NCI-H1436 treated with DMSO at 0.1 percent for 48 hours (cell line): ENCODE data around the gene PNLIP.

Source experiments
- DNase-seq: peaks from one replicate; lab custom pipeline; 2025; lab: John Stamatoyannopoulos, UW

PNLIP gene

DNA sequence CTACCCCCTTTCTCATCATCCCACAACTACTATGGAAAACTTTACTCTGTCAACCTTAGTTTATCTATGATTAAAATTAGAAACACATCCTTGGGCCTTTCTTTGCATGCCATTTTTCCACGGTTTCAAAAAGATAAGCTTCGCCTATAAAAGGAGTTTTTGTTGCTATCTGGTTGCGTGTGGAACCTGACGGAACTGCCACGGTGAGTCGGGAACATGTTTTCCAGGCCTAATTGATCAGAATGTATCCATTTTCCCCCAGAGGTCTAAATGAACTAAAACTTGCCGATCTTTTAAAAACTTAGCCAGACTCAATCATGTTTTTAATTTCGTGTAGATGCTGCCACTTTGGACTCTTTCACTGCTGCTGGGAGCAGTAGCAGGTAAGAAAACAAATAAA is at the start of gene PNLIP:
Gene PNLIP (plus strand): TSS at position 176 of the 400 bp plus-strand sequence. CDS start 162 bp downstream, at position 338.
- DNase-seq = no peak

DNA sequence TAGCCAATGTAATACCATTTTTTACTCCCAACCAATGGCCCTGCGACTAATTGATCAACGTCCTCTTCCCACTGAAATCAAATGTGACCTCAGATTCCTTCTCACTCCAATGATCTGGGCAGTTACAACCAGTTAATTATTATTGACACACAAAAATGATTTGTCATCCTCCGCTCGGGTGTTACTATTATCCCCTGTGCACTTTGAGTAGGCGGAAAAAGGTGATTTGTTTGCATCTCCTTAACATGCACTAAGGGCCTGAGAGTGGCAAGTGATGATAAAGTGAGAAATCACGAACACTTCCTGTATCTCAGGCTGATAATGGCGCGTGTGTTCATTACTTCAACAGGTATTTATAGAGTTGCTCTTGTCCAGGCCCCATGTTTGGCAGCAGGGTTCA is 40.9 kb upstream of the PNLIP start:
- no peak for DNase-seq

DNA sequence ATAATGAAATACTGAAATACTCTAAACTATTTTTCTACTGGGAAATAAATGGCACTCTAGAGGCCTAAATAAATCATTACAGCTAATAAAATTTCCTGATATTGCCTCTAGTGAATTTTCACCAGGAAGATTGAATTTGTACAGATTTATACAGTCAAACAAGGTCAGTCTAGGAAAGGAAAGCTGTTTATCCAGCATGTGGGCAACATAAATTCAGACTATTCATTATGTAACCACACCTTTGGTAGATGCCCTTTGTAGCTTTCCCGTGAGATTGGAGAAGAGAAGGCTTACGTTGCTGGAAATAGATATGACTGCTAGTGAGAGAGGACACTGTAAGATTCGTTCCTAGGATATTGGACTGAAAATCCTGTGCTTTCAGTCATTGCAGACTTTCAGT is 35.2 kb upstream of the PNLIP start:
- no peak for DNase-seq

DNA sequence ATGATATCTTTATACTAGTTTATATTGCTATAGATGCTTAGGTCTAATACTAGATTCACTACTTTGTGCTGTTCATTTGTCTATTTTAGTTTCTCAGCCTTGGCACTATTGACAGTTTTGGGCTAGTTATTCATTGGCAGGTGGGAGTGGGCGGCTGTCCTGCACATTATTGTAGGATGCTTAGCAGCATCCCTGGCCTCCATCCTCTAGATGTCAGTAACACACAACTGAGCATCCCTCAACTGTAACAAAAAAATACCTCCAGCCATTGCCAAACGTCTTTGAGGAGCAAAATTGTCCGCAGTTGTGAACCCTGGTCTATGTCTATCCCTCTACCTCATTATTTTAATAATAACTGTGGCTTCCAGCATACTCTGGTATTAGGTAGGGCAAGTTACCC is 34.4 kb upstream of the PNLIP start:
- no peak for DNase-seq

DNA sequence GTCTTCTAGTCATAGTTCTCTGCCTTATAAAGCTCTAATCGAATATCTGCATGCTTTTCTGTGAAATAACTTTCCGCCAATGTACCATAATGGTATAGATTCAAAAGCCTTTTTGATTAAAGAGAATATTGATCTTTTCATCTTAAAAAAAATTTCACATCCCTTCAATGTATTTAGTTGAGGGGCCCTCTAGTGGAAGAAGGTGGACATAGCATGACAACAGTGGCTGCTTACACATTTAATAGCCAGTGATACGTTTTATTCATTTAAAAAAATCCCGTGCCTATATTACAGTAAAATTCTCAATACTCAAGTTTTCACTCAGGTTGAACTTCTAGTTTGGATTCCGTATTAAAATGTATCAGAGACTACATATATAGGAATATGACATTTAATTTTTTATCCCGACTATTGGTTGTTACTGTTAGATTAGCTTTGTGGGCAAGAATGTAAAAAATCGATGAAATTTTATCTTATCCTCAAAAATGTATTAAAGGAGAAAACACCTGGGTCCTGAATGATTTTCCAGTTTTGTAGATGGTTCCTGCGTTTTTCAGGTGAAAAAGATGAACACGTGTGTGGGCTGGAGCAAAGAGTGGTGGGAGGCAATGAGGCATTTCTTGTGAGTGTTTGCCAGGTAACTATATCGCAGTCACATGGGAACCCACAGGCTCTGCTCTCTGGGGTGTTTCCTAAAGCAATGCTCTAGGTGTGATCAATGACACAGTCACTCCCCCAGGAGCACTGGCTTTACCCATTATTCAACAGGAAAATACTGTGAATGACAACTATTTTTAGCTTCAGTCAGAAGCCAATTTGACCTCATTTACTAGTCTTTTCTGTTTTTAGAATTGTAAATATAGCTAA is 24.1 kb upstream of the PNLIP start:
- DNase-seq = no peak

DNA sequence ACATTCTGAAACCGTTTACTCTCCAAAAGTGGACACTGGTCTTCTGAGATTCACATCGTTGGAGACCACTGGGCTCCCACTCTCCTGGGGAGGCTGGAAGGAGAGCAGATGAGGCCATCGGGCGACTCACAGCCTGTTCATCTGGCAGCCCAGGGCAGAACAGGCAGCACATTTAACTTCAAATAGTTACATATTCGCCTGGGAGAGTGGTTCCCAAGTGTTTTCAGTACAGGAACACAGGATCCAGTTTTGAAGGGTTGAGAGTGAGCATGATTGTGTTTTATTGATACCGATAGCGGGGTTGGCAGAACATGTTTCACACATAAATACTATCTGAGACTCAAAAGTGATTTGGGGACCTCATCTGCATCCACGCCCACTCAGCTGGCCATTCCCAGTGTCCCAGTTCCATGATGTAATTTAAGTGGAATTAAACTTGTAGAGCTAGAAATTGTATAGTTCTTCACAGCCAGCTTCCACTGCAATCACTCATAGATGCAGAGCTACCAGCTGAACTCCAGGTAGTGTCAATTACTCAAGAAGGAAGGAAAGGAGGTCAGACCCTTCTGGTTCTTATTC is 22.8 kb upstream of the PNLIP start:
- no peak for DNase-seq

DNA sequence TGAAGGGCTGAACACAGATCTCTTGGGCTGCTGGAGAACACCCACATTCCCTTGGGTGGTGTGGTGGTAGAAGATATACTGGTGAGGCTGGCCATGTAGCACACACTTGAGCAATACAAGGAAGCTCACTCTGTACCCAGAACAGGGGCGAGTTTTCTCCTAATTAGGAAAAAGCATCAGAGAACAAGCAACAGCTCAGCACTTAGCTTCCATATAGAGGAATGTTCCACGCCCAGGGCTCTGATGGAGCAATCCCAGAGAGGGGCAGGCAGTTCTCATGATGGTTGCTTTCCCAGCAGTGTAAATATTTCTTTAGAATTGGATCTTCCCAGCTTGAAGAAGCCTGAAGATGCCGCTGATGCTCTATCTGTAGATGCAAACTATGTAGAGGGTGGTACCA is 21.0 kb upstream of the PNLIP start:
- DNase-seq = no peak

DNA sequence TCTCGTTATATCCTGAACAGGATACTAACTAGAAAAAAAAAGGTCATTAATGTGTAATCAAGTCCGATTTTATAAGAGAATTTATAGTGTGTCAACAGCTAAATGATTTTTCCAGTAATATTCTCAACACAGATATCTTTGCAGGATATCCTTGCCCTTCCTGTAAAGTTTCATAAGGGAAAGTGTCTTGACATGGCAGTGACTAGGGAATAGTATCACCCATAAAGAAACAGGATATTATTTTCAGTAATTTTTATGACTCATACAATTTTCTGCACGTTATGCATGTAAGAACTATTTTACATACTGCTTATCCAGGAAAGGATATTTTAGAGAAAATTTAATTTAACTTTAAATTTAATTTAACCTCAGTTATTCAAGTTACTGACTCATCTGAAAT is 19.5 kb upstream of the PNLIP start:
- DNase-seq = no peak

DNA sequence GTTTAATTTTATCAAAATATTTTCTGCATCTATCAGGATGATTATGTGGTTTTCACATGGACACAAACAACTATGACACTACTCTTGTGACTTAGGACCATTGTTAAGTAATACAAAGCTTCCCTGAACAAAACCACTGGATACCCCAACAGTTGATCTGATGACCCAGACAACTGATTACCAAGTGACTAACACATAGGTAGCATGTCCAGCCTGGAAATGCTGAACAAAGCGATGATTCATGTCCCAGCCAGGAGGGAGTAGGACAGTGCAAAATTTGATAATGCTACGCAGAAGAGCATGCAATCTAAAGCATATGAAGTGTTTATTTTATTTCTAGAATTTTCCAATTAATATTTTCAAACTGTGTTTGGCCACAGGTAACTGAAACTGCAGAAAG is 8.9 kb upstream of the PNLIP start:
- DNase-seq = no peak

DNA sequence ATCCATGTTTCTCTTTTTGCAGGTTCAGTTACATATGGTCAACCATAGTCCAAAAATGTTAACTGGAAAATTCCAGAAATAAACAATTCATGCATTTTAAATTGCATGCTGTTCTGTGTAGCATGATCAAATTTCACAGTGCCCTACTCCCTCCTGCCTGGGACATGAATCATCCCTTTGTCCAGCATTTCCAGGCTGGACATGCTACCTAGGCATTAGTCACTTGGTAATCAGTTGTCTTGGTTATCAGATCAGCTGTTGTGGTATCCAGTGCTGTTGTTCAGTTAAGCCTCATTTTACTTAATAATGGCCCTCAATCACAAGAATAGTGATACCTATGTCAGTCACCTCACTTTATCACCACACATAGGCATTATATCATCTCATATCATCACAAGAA is 7.3 kb upstream of the PNLIP start:
- DNase-seq = no peak

DNA sequence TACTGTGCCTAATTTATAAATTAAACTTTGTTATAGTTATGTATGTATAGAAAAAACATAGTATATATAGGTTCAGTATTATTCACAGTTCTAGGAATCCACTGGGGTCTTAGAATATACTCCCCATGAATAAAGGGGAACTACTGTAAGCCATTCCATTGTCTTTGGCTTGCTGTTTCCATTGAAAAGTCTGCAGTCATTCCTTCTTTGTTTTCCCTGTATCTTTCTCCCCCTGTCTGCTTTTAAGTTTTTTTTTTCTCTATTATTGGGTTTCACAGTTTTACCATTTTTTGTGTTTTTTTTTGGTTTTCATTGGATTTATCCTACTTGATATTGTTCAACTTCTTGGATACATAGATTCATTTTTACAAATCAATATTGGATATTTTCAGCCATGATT is 6.7 kb upstream of the PNLIP start:
- DNase-seq = no peak

DNA sequence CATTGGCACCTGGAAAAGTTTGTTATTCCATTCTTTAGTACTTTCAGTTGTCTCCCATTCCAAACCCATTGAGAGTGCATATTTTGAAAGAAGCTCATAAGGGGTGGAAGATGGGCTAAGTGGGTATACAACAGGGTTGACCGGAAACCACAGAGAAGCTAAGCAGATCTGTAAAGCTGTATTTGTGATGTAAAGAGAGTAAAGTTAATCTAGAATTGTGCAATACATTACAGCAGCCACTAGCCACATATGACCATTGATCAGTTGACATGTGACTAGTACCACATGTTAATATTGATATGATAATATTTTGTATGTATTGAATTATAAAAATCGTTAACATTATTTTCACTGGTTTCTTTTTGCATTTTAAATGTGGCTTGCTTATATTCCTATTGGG is 4.9 kb upstream of the PNLIP start:
- DNase-seq = no peak

DNA sequence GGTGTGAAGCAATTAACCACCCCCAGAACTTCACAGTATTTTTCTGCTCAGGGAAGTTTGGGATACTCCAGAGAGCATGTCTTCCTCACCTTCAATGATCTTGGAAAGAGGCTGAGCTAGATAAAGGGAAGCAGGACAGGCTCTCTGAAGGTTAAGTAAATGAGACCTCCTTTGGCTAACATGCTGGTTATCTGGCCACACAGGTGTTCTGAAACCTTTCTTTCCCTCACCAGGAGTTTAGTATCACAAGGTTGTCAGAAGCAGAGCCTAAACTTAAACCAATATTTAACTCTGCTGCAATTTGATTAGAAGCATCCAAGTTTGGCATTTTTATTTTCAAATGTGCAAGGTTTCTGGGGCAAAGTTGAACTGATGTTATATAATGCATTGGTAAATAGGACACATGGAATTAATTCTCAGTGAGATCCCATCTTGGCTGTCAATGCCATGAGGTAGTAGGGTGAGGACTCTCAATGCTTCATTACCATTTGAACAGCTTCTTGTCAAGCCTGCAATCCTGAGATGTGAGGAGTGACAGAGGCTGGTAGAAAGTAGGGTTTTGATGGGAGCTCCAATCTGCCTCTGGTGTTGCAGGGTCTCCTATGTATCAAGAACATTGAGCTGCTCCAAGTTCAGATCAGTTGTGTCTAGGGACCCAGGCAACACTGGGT is 3.6 kb upstream of the PNLIP start:
- no peak for DNase-seq

DNA sequence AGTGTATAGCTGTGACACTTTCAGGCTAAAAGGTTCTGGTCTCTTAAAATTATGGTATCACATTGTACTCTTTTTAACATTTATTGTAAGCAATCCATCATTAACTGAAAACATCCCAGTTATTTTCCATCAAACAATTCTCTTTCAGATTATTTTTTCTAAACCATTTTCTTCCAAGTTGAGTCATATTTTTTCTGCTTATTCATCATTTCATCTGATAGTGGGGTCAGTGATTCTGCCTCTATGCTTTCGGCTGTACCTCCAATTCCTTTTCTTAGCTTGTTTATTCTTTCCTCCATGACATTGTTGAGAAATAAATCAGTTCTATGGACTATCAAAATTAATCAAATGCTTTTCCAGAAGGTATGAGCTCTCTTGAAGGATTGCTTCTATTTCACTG is 609 bp upstream of the PNLIP start:
- no peak for DNase-seq

DNA sequence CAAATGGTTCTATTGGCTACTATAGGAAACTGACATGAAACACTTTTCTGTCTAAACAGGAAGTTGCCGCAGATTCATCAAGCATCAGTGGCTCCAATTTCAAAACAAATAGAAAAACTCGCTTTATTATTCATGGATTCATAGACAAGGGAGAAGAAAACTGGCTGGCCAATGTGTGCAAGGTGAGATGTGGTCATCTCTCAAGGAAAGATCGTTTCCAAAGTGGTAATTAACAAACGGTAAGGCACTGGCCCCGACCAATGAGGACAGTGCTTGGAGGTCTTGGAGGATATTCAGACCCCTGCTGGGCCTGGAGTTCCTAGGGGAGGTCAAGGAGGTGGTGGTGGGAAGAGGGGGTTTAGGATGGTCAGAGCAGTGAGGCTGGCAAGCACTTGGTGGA is 2.6 kb downstream of the PNLIP start:
- no peak for DNase-seq

DNA sequence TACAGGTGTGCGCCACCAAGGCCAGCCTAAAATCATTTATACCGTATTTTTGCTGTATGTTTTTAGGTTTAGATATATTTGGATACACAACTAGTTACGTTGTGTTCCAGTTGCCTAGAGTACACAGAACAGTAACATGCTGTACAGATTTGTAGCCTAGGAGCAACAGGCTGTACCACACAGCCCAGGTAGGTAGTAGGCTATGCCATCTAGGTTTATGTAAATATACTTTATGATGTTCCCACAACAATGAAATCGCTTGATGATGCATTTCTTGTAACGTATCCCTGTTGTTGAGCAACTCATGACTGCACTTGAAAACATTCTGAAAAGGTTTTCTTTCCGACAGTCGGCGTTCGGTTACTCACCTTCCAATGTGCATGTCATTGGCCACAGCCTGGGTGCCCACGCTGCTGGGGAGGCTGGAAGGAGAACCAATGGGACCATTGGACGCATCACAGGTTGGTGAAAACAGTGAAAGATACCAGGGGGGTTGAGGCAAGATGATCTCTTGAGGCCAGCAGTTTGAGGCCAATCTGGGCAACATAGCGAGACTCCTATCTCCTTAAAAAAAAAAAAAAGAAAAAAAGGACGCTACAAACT is 7.7 kb downstream of the PNLIP start:
- DNase-seq = no peak

DNA sequence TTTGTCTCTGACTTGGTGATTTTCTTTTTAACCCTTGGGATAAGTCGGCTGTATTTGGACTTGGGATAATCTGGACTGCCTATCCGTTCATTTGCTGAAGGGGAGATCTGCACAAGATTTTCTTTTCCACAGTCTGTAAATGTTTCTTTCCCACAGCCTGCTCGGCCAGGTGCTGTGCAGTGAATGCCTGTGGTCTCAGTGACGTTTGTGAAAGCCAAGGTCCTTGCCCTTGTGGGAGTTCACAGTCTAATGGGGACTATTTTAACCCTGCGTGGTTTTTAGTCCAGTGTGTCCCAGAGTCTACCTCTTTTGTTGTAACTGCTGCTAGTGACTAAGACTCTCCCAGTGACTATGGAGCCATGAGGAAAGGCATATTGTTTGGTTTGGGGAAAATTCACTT is 8.9 kb downstream of the PNLIP start:
- no peak for DNase-seq

DNA sequence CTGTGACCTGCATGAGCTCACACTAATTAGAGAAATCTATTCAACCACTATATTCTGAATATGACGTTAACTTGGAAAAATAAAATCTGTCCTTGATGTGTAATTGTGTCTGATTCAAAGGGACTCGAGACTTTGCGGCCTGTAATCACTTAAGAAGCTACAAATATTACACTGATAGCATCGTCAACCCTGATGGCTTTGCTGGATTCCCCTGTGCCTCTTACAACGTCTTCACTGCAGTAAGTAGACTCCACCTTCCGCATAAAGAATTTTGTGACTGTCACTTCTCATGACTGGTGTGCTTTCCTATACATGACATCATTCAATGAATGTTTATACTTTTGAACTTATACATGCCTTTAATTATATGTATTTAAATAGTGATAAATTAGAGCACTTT is 10.1 kb downstream of the PNLIP start:
- no peak for DNase-seq

DNA sequence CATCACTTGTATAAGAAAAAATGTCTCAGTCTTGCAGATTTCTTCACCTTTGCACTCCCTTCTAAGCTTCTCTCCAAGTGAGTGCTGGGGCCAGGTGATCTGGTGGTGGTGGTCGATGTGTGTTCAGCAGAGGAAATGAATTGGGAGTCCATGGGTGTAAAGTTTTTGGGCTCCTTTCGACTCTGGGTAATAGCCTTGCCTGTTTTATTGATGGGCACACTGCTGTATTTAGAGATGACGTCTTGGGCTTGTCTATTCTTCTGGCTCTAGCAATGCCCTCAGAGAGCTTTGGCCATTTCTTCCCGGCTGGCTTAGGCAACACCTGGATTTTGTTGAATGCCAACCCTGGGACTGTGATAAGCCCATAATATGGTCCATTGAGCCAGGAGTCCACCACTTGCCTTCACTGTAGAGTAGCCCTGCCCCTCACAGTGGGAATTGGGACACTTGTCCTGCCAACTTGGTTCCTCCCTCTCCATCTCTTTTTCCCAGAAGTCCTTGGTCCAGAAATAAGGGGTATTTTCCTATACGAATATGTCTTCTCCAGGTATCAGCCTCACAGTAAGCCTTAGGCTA is 11.7 kb downstream of the PNLIP start:
- no peak for DNase-seq

DNA sequence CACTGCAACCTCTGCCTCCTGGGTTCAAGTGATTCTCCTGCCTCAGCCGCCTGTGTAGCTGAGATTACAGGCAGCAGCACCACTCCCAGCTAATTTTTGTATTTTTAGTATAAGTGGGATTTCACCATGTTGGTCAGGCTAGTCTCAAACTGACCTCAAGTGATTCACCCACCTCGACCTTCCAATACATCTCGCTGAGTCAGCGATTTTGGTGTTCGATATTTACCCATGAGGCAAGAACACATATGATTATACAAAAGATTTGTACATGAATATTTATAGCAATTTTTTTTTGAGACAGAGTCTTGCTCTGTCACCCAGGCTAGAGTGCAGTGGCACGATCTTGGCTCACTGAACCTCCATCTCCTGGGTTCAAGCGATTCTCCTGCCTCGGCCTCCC is 19.8 kb downstream of the PNLIP start:
- DNase-seq = no peak

DNA sequence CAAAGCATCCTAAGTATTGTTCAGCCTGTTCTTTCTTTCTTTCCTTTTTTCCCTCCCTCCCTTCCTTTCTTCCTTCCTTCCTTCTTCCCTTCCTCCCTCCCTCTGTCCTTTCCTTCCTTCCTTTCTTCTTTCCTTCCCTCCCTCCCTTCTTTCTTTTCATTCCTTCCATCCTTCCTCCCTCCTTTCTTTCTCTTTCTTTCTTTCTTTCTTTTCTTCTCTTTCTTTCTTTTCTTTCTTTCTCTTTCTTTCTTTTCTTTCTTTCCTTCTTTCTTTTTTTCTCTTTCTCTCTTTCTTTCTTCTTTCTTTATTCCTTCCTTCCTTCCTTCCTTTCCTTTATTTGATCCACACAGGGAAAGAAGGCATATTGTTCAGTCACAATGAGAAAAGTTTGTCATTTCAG is 21.2 kb downstream of the PNLIP start:
- DNase-seq = no peak

DNA sequence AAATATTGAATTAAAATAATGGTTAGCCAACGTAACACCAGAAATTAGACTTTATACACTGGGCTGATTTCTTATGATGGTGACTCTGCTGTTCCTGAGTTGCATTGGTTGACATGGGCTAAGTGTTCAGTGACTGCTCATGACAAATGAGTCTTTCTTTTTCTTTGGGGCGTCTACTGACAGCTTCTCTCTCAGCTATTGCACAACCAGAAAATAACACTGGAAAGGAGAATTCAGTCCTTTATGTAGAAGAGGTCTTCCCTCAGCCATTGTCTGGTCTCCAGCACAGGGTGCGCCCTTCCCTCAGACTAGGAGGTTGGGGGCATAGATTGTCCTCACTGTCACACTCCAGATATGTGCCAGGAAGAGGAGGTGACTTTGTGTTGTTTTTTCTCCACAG is 21.6 kb downstream of the PNLIP start:
- DNase-seq = no peak

DNA sequence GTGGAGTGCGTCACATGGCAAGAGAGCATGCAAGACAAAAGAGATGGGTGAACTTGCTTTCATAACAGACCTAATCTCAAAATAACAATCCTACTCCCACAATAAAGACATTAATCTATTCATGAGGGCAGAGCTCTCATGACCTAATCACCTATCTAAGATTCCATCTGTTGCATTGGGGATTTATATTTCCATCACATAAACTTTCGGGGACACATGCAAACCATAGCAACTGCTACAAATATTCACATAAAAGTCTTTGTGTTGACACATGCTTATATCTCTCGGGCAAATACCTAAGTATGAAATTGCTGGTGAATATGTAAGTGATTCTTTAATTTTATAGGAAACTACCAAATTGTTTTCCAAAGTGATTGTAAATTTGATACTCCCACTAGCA is 29.1 kb downstream of the PNLIP start:
- DNase-seq = no peak
